IPS-18c (cell line): ENCODE data around the gene MIEF2.
"Not testable (repeated sequence)": the region's sequence is repeated elsewhere in the genome, so short reads cannot be mapped to it uniquely, and the experiment has no call there.

ENCODE experiments used
- H3K4me3 ChIP-seq: 2 replicates; pipeline ENCODE4 v1.7.0; 2013; ENCODE audit warnings: low read depth, mild to moderate bottlenecking, low read length, moderate library complexity; ENCODE audit not compliant: insufficient read depth
- H3K9me3 ChIP-seq: one replicate; pipeline ENCODE4 v1.6.1; 2013; ENCODE audit warnings: mild to moderate bottlenecking, low read length, moderate library complexity; ENCODE audit not compliant: control insufficient read depth, insufficient read depth

The MIEF2 gene

GRCh38 chr17:18260332-18261145 lies at the start of gene MIEF2:
Gene MIEF2, plus strand, starts transcription at chr17:18260662. Its CDS starts 2,059 bp downstream, at chr17:18262721.
- H3K9me3 ChIP-seq: no peaks in the 10 kb centered on the region
- peak within 1 kb of the TSS; percentile 99 for H3K4me3 ChIP-seq

- Histone ChIP-seq H3K9me3 (peaks cover 1% of the 10 kb centered on the region), H3K4me3 (no peak overlapping the region)
Observed at GRCh38 chr17:18213666-18214270, 46.7 kb upstream of the MIEF2 start.

GRCh38 chr17:18216906-18217305 lies 43.6 kb upstream of the MIEF2 start:
- not testable (repeated sequence) for H3K4me3 ChIP-seq, H3K9me3 ChIP-seq

- Histone ChIP-seq H3K4me3 (no peak overlapping the region), H3K9me3 (peaks cover 2% of the 10 kb centered on the region)
Observed at GRCh38 chr17:18217412-18218015, 42.9 kb upstream of the MIEF2 start.

GRCh38 chr17:18218756-18219415 lies 41.6 kb upstream of the MIEF2 start:
- Histone ChIP-seq H3K4me3 (no peak overlapping the region), H3K9me3 (peaks cover 2% of the 10 kb centered on the region)

- peak overlapping the region; percentile 59; the same call in 1 of the 2 replicates for H3K4me3 ChIP-seq
- no peaks in the 10 kb centered on the region for H3K9me3 ChIP-seq
Observed at GRCh38 chr17:18224053-18224386, 36.4 kb upstream of the MIEF2 start.

- H3K4me3 ChIP-seq: peak overlapping the region; percentile 59
- H3K9me3 ChIP-seq: no peaks in the 10 kb centered on the region
Observed at GRCh38 chr17:18224387-18225120, 35.9 kb upstream of the MIEF2 start.

- Histone ChIP-seq H3K9me3 (no peaks in the 10 kb centered on the region), H3K4me3 (peak within 1 kb of the TSS; percentile 93)
Observed at GRCh38 chr17:18225121-18225641, 35.3 kb upstream of the MIEF2 start, which contains the start of gene LLGL1. Gene LLGL1, plus strand, starts transcription at chr17:18225635. Its CDS starts 48 bp downstream, at chr17:18225683.

GRCh38 chr17:18225642-18226283 lies 34.7 kb upstream of the MIEF2 start:
- Histone ChIP-seq H3K9me3 (no peaks in the 10 kb centered on the region), H3K4me3 (peak overlapping the region; percentile 93)

- Histone ChIP-seq H3K9me3 (no peaks in the 10 kb centered on the region), H3K4me3 (peak overlapping the region; percentile 93)
Observed at GRCh38 chr17:18226284-18226945, 34.0 kb upstream of the MIEF2 start.

GRCh38 chr17:18227635-18228034 lies 32.8 kb upstream of the MIEF2 start:
- no peaks in the 10 kb centered on the region for H3K9me3 ChIP-seq
- no peak overlapping the region; the same call in 1 of the 2 replicates for H3K4me3 ChIP-seq

GRCh38 chr17:18228176-18228682 lies 32.2 kb upstream of the MIEF2 start:
- H3K9me3 ChIP-seq: no peaks in the 10 kb centered on the region
- no peak overlapping the region for H3K4me3 ChIP-seq

GRCh38 chr17:18229254-18229653 lies 31.2 kb upstream of the MIEF2 start:
- H3K4me3 ChIP-seq: no peak overlapping the region

GRCh38 chr17:18229771-18230170 lies 30.7 kb upstream of the MIEF2 start:
- H3K9me3 ChIP-seq: no peaks in the 10 kb centered on the region
- no peak overlapping the region for H3K4me3 ChIP-seq

More at GRCh38 chr17:18229254-18229653, 31.2 kb upstream of the MIEF2 start:
- no peaks in the 10 kb centered on the region for H3K9me3 ChIP-seq

- H3K9me3 ChIP-seq: no peaks in the 10 kb centered on the region
- no peak overlapping the region for H3K4me3 ChIP-seq
Observed at GRCh38 chr17:18230288-18231141, 29.9 kb upstream of the MIEF2 start.
